GM12878 (cell line): ENCODE results near the gene FSTL4. TPM values are rescaled to one million over a fixed set of nuclear protein-coding genes. Genes with fewer than 3 reads are reported as not detected.

Experiments used
- ATAC-seq: fragments of 200-7000 bp; cut with Tn5 transposase; 3 replicates; pipeline ENCODE4 v1.9.1; 2020; ENCODE audit warnings: mild to moderate bottlenecking, moderate library complexity
- BruUV-seq: library from RNA; stranded (reverse); fragments of 400-500 nt; replicated peaks from 2 replicates; lab custom pipeline; 2021; lab: Mats Ljungman, UMichigan
- CTCF ChIA-PET: fragments of 300-600 bp; sonication (Branson Sonifier 250); formaldehyde crosslinking; extraction: SDS; loops from one replicate; lab custom pipeline; 2021; ENCODE audit warnings: inconsistent platforms; lab: Yijun Ruan, JAX
- POLR2A ChIA-PET: fragments of 350-600 bp; formaldehyde crosslinking; extraction: SDS; loops from one replicate; lab custom pipeline; 2021; ENCODE audit warnings: inconsistent platforms; lab: Charles Lee
- RAD21 ChIA-PET: fragments of 300-600 bp; sonication (Branson Sonifier 250); formaldehyde crosslinking; loops from one replicate; lab custom pipeline; 2023; ENCODE audit warnings: antibody characterized with exemption; ENCODE audit not compliant: unreplicated experiment; lab: Charles Lee
- SMC1A ChIA-PET: fragments of 300-600 bp; sonication (Branson Sonifier 250); formaldehyde crosslinking; loops from one replicate; lab custom pipeline; 2023; ENCODE audit not compliant: unreplicated experiment, uncharacterized antibody; lab: Charles Lee
- DNase-seq: peaks from one replicate; pipeline ENCODE4 v3.0.0-alpha.2; 2011; ENCODE audit warnings: low read depth, low spot score
- FAIRE-seq: peaks from 3 replicates; lab custom pipeline; 2011; peaks lifted over from hg19 to GRCh38; lab: Jason Lieb, UNC
- H2AFZ ChIP-seq: 2 replicates; pipeline ENCODE4 v1.6.0; 2011; ENCODE audit warnings: low read depth, low read length, control low read depth; ENCODE audit not compliant: control insufficient read depth
- H3K27ac ChIP-seq: 2 replicates; pipeline ENCODE4 v1.5.1; 2011; ENCODE audit warnings: control low read depth; ENCODE audit not compliant: control insufficient read depth, insufficient read depth
- H3K27me3 ChIP-seq, 2 experiments: replicated peaks in 1 of 2; 2 replicates each; pipeline versions ENCODE4 v1.6.0 to v1.6.1; 2011; ENCODE audit warnings: low read length in 1 of 2; ENCODE audit not compliant: control insufficient read depth in 2 of 2, insufficient read depth in 2 of 2
- H3K36me3 ChIP-seq, 2 experiments: 2 replicates each; pipeline ENCODE4 v1.5.1; 2011; ENCODE audit warnings: low read length in 1 of 2; ENCODE audit not compliant: control insufficient read depth in 2 of 2, insufficient read depth in 2 of 2
- H3K4me1 ChIP-seq: 2 replicates; pipeline ENCODE4 v1.6.1; 2011; ENCODE audit warnings: mild to moderate bottlenecking, low read length, moderate library complexity, mixed read lengths; ENCODE audit not compliant: control insufficient read depth, insufficient read depth
- H3K4me2 ChIP-seq: 2 replicates; pipeline ENCODE4 v1.6.0; 2011; ENCODE audit warnings: control low read depth; ENCODE audit not compliant: control insufficient read depth, insufficient read depth
- H3K4me3 ChIP-seq: fragments of 200-600 bp; sonication (generic); 2 replicates; pipeline ENCODE4 v1.5.1; 2016
- H3K79me2 ChIP-seq: 2 replicates; pipeline ENCODE4 v1.6.0; 2011; ENCODE audit warnings: low read length; ENCODE audit not compliant: control insufficient read depth, insufficient read depth
- H3K9ac ChIP-seq: 2 replicates; pipeline ENCODE4 v1.8.0; 2011; ENCODE audit warnings: low read length, control low read depth, mixed read lengths; ENCODE audit not compliant: control insufficient read depth, insufficient read depth
- H3K9me3 ChIP-seq: replicated peaks from 3 replicates; pipeline ENCODE4 v1.5.1; 2011; ENCODE audit warnings: mild to moderate bottlenecking, low read length; ENCODE audit not compliant: control insufficient read depth, insufficient read depth
- H4K20me1 ChIP-seq: 2 replicates; pipeline ENCODE4 v1.6.0; 2011; ENCODE audit not compliant: control insufficient read depth, insufficient read depth
- BMI1 ChIP-seq: fragments of 450-650 bp; IDR thresholded peaks from 2 replicates; pipeline ENCODE4 v1.6.1; 2016; ENCODE audit warnings: mild to moderate bottlenecking, moderate library complexity, borderline replicate concordance
- ESRRA ChIP-seq: IDR thresholded peaks from 2 replicates; pipeline ENCODE4 v1.6.1; 2012; ENCODE audit warnings: mild to moderate bottlenecking, low read length, improper control_type of control experiment
- FOS ChIP-seq: IDR thresholded peaks from 3 replicates; pipeline ENCODE4 v1.6.1; 2011; ENCODE audit warnings: borderline replicate concordance; ENCODE audit not compliant: insufficient read length; ENCODE audit errors: extremely low read depth
- IKZF1 ChIP-seq: fragments of 450-650 bp; conservative IDR thresholded peaks from 2 replicates; pipeline ENCODE4 v1.6.1; 2017; ENCODE audit warnings: antibody characterized with exemption, mild to moderate bottlenecking
- JUNB ChIP-seq: IDR thresholded peaks from 2 replicates; pipeline ENCODE4 v1.6.1; 2016; ENCODE audit warnings: antibody characterized with exemption, mild to moderate bottlenecking
- KAT2A ChIP-seq: conservative IDR thresholded peaks from 2 replicates; pipeline ENCODE4 v1.6.1; 2011; ENCODE audit warnings: low read depth, low read length; ENCODE audit not compliant: control insufficient read depth
- MYC ChIP-seq: IDR thresholded peaks from 2 replicates; pipeline ENCODE4 v1.6.1; 2011; ENCODE audit warnings: mild to moderate bottlenecking, low read length, moderate library complexity, inconsistent platforms; ENCODE audit not compliant: insufficient read depth, insufficient replicate concordance, insufficient read length, severe bottlenecking
- NFYB ChIP-seq: IDR thresholded peaks from 2 replicates; pipeline ENCODE4 v1.6.1; 2011; ENCODE audit warnings: low read depth, mild to moderate bottlenecking, low read length, improper control_type of control experiment, moderate library complexity; ENCODE audit not compliant: insufficient read depth
- NR2C2 ChIP-seq: IDR thresholded peaks from 2 replicates; pipeline ENCODE4 v1.6.1; 2011; ENCODE audit warnings: borderline replicate concordance, low read depth; ENCODE audit not compliant: control insufficient read depth, insufficient read length
- POLR2AphosphoS2 ChIP-seq: IDR thresholded peaks from 2 replicates; pipeline ENCODE4 v1.6.1; 2011; ENCODE audit warnings: low read depth, mild to moderate bottlenecking, low read length, improper control_type of control experiment, moderate library complexity
- SMARCA5 ChIP-seq: fragments of 450-650 bp; IDR thresholded peaks from 2 replicates; pipeline ENCODE4 v1.6.1; 2017; ENCODE audit warnings: mild to moderate bottlenecking
- STAT1 ChIP-seq: fragments of 450-650 bp; conservative IDR thresholded peaks from 2 replicates; pipeline ENCODE4 v1.6.1; 2014; ENCODE audit warnings: antibody characterized with exemption, mild to moderate bottlenecking
- SUZ12 ChIP-seq: fragments of 200-600 bp; sonication (generic); IDR thresholded peaks from one replicate; pipeline ENCODE4 v1.6.1; 2018; ENCODE audit warnings: antibody characterized with exemption, mild to moderate bottlenecking; ENCODE audit not compliant: unreplicated experiment
- ZNF207 ChIP-seq: fragments of 450-650 bp; IDR thresholded peaks from 2 replicates; pipeline ENCODE4 v1.6.1; 2014; ENCODE audit warnings: antibody characterized with exemption, mild to moderate bottlenecking, borderline replicate concordance
- ZNF384 ChIP-seq: IDR thresholded peaks from 2 replicates; pipeline ENCODE4 v1.6.1; 2012; ENCODE audit warnings: low read depth, mild to moderate bottlenecking, low read length, improper control_type of control experiment, borderline replicate concordance
- WGBS: methylation state at CpG from one replicate; pipeline ENCODE4 v1.1.6; 2016; ENCODE audit warnings: low lambda C conversion rate; ENCODE audit not compliant: insufficient replicate concordance, insufficient coverage; ENCODE audit errors: missing lambda C conversion rate; 5-methylcytosine and 5-hydroxymethylcytosine counted together
- in situ Hi-C: fragments of 300-500 bp; cut with MboI; formaldehyde crosslinking; loops from 9 replicates; pipeline ENCODE4 v1.14.3; 2018; ENCODE audit warnings: mixed read lengths
- intact Hi-C: fragments of 100-400 bp; cut with micrococcal nuclease; formaldehyde crosslinking; loops from one replicate; pipeline ENCODE4 v1.14.2; 2022; ENCODE audit not compliant: unreplicated experiment
- polyA plus RNA-seq, 11 experiments: library from polyadenylated mRNA; depleted of rRNA in 4 of 11; unstranded in 6 of 11; stranded (reverse) in 5 of 11; fragments of >200 nt; fragmentation: Nextera tagmentation in 4 of 11; fragmentation: Illumina TruSeq in 1 of 11; extraction: Ambion mirVana in 4 of 11; extraction: Trizol in 1 of 11; gene quantifications; 1 replicate in 1 of 11; 2 replicates in 10 of 11; pipeline versions ENCODE4 v1.2.1 to v1.2.3, GENCODE V29; 2011 to 2016; ENCODE audit warnings: inconsistent platforms in 2 of 11, missing spikeins in 2 of 11, low read depth in 1 of 11
- total RNA-seq, 4 experiments: library from RNA; depleted of rRNA in 3 of 4; stranded (reverse); fragments of >200 nt in 3 of 4; fragmentation: Illumina TruSeq in 1 of 4; extraction: Trizol in 1 of 4; gene quantifications; 2 replicates each; pipeline versions ENCODE4 v1.2.1 to v1.2.3, GENCODE V29; 2013 to 2021
- TF ChIP-seq, protein P1 (sequence below): fragments of 450-650 bp; IDR thresholded peaks from 2 replicates; pipeline ENCODE4 v1.6.1; 2014; ENCODE audit warnings: mild to moderate bottlenecking

Gene FSTL4
- total and polyA plus RNA-seq, 10 of the 15 experiments (the other 5 are each of a cell fraction or from before 2014, with no cell fraction given), result 0.01 to 0.79 (median 0.21) TPM; not detected in 6

- TF ChIP-seq ZNF207, result no peak
- no peak for TF ChIP-seq JUNB
- no peak for TF ChIP-seq FOS
- TF ChIP-seq ESRRA, result no peak
- no peak for TF ChIP-seq IKZF1
- TF ChIP-seq, all 136 proteins: peak for 0
Measured at GRCh38 chr5:133415906-133416305, 196.4 kb downstream of the FSTL4 start (continued).

- Histone ChIP-seq H2AFZ (no peak overlapping the region), H3K36me3 (no peaks in the 10 kb centered on the region), H3K27me3 (peaks cover under 1 to 3% of the 10 kb centered on the region in 2 experiments; a peak in 2 of 4 replicates), H3K4me2 (no peak overlapping the region), H3K4me1 (no peaks in the 10 kb centered on the region), H3K9me3 (no peaks in the 10 kb centered on the region), H3K27ac (no peak overlapping the region), H3K4me3 (no peak overlapping the region), H3K9ac (no peak overlapping the region), H3K79me2 (no peaks in the 10 kb centered on the region), H4K20me1 (no peaks in the 10 kb centered on the region)
- RAD21 ChIA-PET, result no interaction called here
- no peak for ATAC-seq
- TF ChIP-seq SUZ12, result no peak
- TF ChIP-seq ZNF384, result no peak
- TF ChIP-seq, protein P1, sequence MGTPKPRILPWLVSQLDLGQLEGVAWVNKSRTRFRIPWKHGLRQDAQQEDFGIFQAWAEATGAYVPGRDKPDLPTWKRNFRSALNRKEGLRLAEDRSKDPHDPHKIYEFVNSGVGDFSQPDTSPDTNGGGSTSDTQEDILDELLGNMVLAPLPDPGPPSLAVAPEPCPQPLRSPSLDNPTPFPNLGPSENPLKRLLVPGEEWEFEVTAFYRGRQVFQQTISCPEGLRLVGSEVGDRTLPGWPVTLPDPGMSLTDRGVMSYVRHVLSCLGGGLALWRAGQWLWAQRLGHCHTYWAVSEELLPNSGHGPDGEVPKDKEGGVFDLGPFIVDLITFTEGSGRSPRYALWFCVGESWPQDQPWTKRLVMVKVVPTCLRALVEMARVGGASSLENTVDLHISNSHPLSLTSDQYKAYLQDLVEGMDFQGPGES, result no peak
- no peak for TF ChIP-seq POLR2AphosphoS2
- no peak for TF ChIP-seq SMARCA5
- TF ChIP-seq NFYB, result no peak
- no peak for TF ChIP-seq KAT2A
- TF ChIP-seq BMI1, result no peak
- no peak for TF ChIP-seq STAT1
- TF ChIP-seq NR2C2, result no peak
- no peak for TF ChIP-seq MYC
- in situ Hi-C loops, result no loop called here
- CTCF ChIA-PET, result interaction anchor here (1.3 kb wide), 1 partner anchor 10 kb away, joined by 5 read pairs; no protein-coding TSS in a partner anchor
- no TSS peak for BruUV-seq
- FAIRE-seq, result no peak
- DNase-seq, result no peak
- WGBS, result 57% methylated on average over 5 of the region's 5 CpGs
- POLR2A ChIA-PET, result interaction anchor here (1.4 kb wide), 1 partner anchor 9 kb away, joined by 3 read pairs; no protein-coding TSS in a partner anchor
- intact Hi-C loops, result no loop called here
- SMC1A ChIA-PET, result no interaction called here
Measured at GRCh38 chr5:133415506-133415905, 196.8 kb downstream of the FSTL4 start.
